Measurements from ENCODE around the gene ABCA12.
"Not testable (repeated sequence)": the region's sequence is repeated elsewhere in the genome, so short reads cannot be mapped to it uniquely, and the experiment has no call there.

ABCA12 gene, protein sequence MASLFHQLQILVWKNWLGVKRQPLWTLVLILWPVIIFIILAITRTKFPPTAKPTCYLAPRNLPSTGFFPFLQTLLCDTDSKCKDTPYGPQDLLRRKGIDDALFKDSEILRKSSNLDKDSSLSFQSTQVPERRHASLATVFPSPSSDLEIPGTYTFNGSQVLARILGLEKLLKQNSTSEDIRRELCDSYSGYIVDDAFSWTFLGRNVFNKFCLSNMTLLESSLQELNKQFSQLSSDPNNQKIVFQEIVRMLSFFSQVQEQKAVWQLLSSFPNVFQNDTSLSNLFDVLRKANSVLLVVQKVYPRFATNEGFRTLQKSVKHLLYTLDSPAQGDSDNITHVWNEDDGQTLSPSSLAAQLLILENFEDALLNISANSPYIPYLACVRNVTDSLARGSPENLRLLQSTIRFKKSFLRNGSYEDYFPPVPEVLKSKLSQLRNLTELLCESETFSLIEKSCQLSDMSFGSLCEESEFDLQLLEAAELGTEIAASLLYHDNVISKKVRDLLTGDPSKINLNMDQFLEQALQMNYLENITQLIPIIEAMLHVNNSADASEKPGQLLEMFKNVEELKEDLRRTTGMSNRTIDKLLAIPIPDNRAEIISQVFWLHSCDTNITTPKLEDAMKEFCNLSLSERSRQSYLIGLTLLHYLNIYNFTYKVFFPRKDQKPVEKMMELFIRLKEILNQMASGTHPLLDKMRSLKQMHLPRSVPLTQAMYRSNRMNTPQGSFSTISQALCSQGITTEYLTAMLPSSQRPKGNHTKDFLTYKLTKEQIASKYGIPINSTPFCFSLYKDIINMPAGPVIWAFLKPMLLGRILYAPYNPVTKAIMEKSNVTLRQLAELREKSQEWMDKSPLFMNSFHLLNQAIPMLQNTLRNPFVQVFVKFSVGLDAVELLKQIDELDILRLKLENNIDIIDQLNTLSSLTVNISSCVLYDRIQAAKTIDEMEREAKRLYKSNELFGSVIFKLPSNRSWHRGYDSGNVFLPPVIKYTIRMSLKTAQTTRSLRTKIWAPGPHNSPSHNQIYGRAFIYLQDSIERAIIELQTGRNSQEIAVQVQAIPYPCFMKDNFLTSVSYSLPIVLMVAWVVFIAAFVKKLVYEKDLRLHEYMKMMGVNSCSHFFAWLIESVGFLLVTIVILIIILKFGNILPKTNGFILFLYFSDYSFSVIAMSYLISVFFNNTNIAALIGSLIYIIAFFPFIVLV (N-terminal part only)

DNA sequence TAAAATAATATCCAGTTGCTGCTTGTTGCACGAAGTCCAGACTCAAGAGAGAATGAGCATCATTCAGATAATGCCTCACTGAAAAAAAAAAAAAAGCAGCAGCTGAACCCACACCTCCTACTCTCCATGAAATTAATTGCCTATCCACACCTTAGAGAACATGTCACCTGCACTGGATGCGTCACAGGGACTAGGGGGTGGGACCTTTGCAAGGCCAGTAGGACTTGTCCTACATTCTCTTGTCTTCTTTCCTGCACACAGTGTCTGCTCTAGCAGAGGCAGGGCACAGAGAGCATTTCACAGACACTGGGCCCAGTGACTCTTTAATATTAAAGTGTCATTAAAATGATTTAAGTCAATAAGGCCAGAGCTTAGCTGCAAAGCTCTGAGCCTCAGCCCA, at the start of gene ABCA12:
Gene ABCA12, minus strand, starts transcription at position 148 of the 400 bp plus-strand sequence. CDS start 418 bp downstream, outside the sequence.
- peak in 1 of 2 experiments; percentile 21 for DNase-seq

DNA sequence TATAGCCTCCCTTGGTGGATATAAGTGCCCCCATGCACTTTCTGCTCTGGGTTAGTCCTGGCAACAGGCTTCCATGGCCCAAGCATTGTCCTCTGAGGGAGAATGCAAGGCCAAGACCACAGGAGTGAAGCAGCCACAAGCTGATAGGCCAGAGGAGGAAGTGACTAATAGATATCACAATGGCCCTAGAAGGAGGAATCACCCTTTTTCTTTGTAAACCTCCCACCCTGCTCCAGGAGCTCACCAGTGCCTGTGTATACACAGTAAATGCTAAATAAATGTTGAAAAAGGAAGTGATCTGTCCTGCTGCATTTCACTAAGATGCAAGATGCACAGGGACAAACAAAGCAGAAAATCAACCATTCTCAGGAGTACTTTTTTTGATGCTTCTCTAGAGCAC, 49.7 kb upstream of the ABCA12 start:
- DNase-seq: no peak

DNA sequence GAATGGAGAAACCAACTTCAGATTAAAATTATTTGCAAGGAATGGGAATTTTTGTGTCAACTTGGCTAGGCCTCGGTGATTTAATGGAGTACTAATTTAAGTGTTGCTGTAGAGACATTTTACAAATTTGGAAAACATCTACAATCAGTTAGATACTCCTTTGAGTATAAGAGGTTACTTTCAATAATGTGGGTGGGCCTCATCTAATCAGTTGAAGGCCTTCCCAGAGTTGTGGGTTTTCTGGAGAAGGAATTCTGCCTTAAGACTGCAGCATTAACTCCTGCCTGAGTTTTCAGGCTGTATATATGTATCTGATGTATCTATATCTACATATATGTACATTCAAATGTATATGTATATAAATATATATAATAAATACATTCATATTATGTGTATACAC, 47.6 kb upstream of the ABCA12 start:
- DNase-seq: no peak

DNA sequence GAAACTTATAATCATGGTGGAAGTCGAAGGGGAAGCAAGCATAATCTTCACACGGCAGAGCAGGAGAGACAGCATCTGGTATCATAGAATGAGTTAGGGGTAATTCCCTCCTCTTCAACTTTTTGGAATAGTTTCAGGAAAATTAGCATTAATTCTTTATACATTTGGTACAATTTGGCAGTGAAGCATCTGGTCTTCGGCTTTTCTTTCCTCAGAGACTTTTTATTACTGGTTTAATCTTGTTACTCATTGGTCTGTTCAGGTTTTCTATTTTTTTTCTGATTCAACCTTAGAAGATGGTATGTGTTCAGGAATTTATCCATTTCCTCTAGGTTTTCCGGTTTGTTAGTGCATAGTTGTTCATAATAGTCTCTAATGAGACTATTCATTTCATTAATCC, 39.7 kb upstream of the ABCA12 start:
- no peak for DNase-seq

DNA sequence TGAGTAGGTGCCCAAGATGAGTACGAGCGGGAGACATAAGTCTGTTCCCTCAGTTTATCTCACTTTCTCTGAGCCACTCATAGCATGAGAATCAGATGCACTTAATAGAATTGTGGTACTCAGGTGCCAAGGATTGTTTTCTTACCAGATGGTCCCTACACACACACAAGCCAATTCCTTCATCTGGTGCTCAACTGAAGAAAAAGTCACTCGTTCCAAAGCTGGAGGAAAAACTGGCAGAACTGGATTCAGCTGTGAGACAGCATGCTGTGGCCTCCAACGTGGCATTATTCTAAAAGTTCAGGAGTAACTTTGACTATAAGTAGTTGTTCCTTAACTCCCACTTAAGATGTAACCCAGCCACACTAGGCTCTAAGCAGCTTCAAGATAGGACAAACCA, 33.4 kb upstream of the ABCA12 start:
- no peak for DNase-seq

DNA sequence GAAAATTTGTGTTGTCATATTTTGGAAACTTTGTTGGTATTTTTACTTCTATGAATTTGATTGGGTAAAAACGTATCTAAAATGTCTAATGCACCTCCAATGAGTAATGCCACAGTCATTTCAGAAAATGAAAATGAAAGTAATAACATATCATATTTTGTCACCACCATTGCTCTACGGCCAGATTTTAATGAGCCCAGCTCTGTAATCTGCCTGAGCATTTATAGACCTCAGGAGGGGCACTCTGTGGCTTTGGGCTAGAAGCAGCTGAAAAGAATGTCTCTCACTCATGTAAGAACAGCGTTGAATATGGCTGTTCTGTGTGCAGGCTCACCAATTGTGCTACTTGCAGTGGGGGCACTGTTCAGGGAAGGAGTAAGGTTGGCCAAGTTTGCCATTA, 32.7 kb upstream of the ABCA12 start:
- no peak for DNase-seq

DNA sequence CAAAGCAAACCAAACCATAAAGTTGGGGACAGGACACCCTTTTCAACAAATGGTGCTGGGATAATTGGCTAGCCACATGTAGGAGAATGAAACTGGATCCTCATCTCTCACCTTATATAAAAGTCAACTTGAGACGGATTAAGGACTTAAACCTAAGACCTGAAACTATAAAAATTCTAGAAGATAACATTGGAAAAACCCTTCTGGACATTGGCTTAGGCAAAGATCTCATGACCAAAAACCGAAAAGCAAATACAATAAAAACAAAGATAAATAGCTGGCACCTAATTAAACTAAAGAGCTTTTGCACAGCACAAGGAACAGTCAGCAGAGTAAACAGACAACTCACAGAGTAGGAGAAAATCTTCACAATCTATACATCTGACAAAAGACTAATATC, 28.1 kb upstream of the ABCA12 start:
- not testable (repeated sequence) for DNase-seq

DNA sequence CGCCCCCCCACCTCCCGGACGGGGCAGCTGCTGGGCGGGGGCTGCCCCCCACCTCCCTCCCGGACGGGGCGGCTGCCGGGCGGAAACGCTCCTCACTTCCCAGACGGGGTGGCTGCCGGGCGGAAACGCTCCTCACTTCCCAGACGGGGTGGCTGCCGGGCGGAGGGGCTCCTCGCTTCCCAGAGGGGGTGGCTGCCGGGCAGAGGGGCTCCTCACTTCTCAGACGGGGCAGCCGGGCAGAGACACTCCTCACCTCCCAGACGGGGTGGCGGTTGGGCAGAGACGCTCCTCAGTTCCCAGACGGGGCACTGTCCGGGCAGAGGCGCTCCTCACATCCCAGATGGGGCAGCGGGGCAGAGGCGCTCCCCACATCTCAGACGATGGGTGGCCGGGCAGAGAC, 24.9 kb upstream of the ABCA12 start:
- DNase-seq: not testable (repeated sequence)

DNA sequence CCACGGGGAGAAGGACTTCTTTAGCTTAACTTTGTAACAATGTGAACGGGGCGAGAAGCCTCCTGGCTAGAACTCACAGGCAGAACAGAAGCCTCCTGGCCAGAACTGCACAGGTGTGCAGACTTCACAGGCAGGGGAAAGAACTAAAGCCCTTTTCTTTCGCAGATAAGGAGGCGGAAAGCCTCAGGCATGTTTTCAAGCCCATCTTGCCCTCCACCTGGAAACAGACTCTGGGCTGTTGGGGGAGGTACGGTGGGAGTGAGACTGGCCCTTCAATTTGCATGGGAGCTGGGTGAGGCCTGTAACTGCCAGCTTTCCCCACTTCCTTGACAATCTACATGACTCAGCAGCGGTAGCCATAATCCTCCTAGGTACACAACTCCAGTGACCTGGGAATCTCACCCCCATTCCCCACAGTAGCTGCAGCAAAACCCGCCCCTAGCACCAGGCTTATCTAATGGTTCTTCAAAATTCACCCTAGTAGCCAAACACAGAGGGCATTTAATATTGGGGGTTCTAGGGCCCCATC, 22.9 kb upstream of the ABCA12 start:
- DNase-seq: no peak

DNA sequence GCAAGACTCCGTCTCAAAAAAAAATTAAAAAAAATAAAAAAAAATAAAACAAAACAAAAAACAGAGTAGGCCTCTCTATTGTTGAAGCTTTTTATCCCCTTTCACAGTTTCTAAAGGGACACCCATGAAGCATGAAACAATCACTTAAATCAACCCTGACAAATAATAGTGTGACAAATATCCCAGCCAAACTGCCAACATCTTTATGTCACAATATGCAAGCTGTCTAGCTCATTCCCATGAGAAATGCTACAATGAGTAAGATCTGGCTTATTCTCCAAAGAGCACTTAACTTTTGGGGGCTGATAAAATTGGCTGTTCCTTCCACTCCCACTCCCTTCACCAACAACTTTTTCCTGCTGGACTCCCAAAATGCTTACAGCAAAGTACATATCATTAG, 21.7 kb upstream of the ABCA12 start:
- no peak for DNase-seq

DNA sequence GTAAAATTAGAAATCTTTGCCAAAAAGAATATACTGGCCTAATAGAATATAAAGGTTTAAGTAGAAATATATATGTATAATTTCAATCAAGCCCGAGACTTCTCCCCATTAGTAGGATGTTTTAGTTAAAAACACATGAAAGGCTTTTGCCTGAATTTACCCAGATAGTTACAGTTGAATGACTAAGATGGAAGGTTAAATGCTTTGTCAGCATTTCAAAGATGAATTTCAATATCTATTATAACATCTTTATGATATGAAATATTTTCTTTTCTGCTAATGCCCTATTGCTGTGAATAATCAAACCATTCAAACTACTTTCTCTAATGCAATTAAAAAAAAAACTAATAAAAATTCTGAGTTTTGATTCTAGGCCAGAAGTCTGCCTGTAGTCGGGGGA, 18.0 kb upstream of the ABCA12 start:
- DNase-seq: no peak

DNA sequence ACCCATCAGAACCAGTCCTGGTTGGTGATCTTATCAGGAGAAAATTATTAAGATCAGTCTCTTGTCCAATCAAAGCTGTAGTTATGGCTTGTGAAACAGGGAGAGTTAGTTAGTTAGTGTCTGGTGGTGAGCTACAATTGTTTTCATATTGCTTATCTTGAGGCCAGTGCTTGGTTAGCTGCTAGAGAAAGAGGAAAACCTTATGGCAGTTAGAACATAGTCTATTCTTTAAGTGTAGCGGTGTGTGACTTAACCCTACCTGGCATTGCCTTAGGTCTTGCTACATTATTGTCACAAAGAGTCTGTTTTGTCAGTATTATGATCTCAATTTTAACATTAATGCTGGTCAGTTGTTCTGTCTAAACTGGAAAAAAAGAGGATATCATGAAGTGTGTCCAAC, 11.5 kb upstream of the ABCA12 start:
- DNase-seq: no peak

DNA sequence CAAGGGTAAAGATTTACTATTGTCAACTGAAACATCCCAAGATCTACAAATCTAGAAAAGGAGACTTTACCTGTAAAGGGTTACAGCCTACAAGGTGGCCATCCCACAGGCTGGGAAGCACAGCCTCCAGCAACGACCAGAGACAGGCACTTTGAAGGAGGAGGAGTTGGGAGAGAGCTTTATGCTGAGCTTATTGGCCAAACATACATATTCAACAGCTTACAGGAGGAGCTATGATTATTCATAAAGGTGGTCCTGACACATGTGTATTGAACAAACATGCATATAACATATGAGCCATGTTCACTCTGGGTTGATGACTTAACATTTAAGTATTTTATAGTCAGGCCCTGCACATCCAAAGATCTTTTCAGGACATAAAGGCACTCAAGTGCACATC, 11.1 kb upstream of the ABCA12 start:
- DNase-seq: no peak

DNA sequence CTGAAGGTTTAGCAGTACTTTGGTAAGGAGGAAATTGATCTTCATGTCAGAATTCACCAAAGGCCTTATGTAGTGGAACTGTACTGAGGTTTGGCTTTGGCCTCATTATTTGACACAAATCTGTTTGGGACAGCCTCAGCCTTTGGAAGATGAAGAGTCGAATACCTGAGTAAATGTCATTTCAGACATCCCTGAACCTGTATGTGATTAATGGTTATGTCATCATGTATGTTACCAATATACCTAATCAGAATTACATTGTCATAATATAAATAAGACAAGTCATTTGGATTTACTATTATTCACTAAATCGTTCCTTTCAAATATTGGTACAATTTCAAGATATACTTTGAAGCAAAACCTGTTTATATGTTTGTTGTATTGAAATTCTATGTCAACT, 10.6 kb upstream of the ABCA12 start:
- no peak for DNase-seq

DNA sequence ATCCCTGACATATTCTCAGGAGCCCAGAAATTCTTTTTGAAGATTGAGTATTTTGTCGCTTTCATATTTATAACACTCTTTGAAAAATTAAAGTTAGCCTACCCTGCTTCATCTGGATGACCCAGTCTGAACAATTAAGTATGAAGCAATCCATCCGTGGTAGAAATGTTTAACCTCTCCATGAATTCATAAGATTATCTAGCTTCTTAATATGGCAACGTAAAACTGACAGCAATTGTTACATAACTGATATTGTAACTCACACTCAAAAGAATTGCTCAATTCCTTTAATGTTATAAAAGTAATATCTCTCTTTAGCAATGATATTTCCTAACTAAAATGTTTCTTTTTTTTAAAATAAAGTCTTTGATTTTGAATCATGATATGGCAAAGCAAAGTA, 7.2 kb upstream of the ABCA12 start:
- DNase-seq: no peak

DNA sequence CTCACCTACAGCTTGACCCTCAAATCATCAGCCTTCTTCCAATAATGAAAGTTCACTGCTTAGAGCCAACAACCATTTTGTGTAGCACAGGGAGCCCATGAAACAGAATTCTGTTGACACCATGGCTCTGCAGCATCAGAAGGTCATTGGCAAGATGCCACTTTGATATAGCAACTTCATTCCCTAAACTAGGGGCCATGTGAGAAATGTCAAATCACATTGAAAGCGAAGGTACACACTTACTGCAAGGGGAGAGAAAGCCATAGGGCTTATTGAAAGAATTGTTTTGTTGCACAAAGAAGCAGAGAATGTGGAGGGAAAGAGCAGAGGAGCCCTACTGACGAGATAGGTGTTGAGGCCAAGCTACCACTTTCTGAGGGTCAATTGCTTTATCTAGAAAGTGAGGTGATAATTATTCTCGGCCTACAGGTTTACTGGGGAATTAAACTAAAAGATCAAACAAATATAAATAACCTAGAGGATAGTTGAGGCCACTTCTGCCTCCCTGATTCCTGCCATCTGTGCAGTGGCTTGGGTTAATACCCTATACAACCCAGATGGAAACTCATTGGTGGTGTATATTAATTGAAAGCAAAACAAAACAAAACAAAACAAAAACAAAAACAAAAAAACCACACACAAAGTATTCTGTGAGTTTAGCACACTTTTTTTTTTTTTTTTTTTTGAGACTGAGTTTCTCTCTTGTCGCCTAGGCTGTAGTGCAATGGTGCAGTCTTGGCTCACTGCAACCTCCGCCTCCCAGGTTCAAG, 5.9 kb upstream of the ABCA12 start:
- no peak for DNase-seq

DNA sequence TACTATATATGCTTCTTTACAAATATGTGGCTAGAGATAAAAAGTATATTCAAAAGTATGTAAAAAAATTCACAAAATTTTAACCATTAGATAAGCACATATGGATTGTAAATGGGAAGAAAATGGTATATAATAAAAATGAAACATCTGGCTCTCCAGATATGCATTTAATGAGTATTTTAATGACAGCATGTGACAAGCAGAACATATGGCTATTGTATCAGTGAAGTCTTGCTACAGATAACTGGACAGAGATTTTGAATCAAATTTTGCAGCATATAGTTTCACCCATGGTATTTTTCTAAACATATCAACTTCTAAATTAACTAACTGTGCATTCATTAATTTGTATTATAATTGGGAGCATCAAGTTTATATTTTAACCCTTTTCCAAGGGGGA, 5.0 kb upstream of the ABCA12 start:
- no peak for DNase-seq

DNA sequence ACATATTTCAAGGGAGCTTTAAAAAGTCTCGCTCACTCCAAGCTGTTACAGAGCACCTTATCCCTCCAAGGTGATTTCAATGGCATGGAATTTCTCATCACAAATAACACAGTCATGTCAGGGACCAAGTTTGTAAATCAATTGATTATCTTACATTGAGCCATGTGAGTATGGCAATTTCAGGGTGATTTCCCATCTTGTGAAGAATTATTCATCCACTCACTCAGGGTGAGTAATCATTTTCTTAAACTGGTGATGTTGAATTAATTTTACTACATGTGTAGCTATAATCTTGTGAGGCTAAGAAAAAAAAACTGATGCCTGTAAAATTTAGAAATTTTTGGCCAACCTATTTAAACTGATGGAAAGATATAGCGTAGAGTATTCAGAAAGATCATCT, 3.3 kb upstream of the ABCA12 start:
- no peak for DNase-seq

DNA sequence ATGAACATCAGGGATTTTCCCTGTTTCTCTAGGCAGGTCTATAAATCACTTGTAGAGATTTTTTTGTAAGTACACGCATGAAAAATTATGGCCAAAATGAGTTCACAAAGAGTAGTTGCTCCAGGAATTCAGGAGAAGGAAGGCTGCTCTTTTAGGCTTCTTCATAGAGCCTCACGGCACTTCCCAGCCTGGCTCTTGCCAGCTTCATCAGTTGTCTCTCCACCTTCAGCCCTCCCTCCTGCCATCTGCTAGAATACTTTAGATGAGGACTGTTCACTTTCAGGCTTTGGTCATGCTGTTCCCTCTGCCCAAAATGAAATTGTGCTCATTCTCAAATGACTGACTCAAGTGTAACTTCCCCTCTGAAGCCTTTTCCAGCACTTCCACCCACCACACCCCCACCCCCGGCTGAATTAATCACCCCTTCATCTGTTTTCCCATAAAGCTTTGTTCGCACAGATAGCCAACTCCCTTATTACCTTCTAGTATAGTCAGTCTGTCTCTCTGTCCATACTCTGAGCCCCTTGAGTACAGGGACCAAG, 1.8 kb upstream of the ABCA12 start:
- DNase-seq: no peak

DNA sequence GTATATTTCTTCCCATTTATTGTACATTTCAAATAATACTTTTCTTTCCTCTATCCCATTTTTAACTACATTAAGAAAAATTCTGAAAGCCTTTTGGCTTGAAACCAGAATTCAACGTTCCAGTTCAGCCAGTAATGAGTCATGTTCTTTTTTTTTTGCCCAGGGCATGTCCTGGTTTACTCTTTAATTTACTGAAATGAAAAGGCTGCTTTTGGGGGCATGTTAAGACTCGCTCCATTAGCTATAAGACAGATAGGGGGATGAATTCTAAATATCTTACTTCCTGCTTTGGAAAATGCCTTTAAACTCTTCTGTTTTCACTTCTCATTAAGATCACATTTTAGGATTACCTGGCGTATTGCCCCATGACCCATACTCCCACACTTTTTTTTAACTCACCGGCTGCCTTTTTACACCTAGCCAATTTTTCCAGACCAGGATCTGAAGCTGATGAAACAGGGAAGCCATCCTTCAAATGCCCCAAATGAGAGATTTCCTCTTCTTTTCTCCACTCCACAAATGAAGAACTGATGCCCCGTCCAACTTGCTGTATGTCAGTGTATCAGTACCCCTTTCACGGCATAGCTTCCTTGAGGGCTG, 585 bp downstream of the ABCA12 start:
- no peak for DNase-seq

DNA sequence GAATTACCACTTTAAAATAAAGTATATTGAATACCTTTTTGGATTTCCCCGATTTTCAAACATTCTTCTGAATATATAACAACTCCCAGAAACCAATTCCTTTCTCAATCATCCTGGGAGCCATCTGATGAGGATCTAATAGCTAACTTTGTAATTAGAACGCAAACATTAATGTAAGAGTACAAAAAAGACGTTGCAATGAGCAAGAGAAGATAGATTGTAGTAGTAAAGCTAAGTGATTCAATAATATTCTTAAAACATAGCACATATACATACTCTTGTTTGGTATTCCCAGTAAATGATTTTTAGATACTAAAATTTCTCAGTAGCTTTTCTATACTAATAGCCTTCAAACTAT, 1.1 kb downstream of the ABCA12 start:
- no peak for DNase-seq
